SK-N-SH treated with all-trans-retinoic acid at 6 μM for 48 hours (cell line): ENCODE measurements around the gene GDPD4.

Experiments used
- ESRRG ChIP-seq: fragments of 250-450 bp; sonication (Bioruptor Pico); IDR thresholded peaks from 2 replicates; pipeline ENCODE4 v1.6.1; 2021; ENCODE audit warnings: mild to moderate bottlenecking
- ZNF8 ChIP-seq: fragments of 450-650 bp; formaldehyde crosslinking; IDR thresholded peaks from 2 replicates; pipeline ENCODE4 v1.5.0; 2020; ENCODE audit warnings: mild to moderate bottlenecking, moderate library complexity
- TF ChIP-seq, protein P1 (sequence below): fragments of 250-450 bp; sonication (Bioruptor Pico); IDR thresholded peaks from 2 replicates; pipeline ENCODE4 v1.8.0; 2020; ENCODE audit warnings: mild to moderate bottlenecking, moderate library complexity, borderline replicate concordance

DNA sequence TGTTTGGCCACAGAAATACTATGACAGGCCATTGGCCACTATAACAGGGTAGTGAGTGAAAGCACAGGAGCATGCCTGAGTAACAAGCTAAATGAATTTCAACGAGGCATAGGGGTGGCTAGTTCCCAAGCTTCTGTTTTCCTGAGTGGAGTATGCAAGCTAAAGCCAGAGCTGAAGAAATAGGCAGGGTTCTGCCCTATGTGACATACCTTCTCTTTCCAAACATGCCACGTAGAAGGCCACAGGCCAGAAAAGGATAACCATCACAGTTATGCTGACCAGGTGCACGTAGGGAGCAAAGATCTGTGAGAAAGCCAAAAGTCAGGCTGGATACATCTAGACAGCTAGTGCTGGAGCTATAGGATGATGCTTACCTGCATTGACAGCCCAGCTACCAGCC is 30.6 kb downstream of the GDPD4 start:
- TF ChIP-seq, protein P1, sequence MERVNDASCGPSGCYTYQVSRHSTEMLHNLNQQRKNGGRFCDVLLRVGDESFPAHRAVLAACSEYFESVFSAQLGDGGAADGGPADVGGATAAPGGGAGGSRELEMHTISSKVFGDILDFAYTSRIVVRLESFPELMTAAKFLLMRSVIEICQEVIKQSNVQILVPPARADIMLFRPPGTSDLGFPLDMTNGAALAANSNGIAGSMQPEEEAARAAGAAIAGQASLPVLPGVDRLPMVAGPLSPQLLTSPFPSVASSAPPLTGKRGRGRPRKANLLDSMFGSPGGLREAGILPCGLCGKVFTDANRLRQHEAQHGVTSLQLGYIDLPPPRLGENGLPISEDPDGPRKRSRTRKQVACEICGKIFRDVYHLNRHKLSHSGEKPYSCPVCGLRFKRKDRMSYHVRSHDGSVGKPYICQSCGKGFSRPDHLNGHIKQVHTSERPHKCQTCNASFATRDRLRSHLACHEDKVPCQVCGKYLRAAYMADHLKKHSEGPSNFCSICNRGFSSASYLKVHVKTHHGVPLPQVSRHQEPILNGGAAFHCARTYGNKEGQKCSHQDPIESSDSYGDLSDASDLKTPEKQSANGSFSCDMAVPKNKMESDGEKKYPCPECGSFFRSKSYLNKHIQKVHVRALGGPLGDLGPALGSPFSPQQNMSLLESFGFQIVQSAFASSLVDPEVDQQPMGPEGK (CRISPR knock-in tag): no peak
- TF ChIP-seq ZNF8: no peak
- TF ChIP-seq ESRRG (CRISPR knock-in tag): no peak
